ENCODE measurements around the gene TMEM140.

GRCh38 chr7:135210888-135211178 is 63.0 kb downstream of the TMEM140 start:
- TF ChIP-seq ZNF239 (CRISPR knock-in tag; IDR thresholded peaks at IDR 0.05) (no peak), MYC (IDR thresholded peaks at IDR 0.05; ENCODE audit: low read depth, low read length) (no peak), MYC (CRISPR knock-in tag; IDR thresholded peaks at IDR 0.05; ENCODE audit: borderline replicate concordance, low read depth) (no peak), EZH2 (IDR thresholded peaks at IDR 0.05; ENCODE audit: borderline replicate concordance, low read depth, low read length) (no peak), CTCF (IDR thresholded peaks at IDR 0.05 in 2 of 3, conservative IDR thresholded peaks at IDR 0.05 in 1 of 3; ENCODE audit: insufficient read depth in 2 of 3, low read depth in 1 of 3, low read length in 3 of 3) (no peak), RCOR1 (IDR thresholded peaks at IDR 0.05; ENCODE audit: borderline replicate concordance in 1 of 2, low read depth in 2 of 2, low read length in 2 of 2) (no peak), ESRRA (IDR thresholded peaks at IDR 0.05; ENCODE audit: borderline replicate concordance, low read depth) (no peak), NBN (IDR thresholded peaks at IDR 0.05; ENCODE audit: low read depth) (no peak), POLR2AphosphoS5 (IDR thresholded peaks at IDR 0.05; ENCODE audit: control insufficient read depth, insufficient read depth, low read depth, low read length) (no peak), ZNF740 (CRISPR knock-in tag; IDR thresholded peaks at IDR 0.05) (no peak), ZNF740 (tag; IDR thresholded peaks at IDR 0.05) (no peak)

All from K562 (cell line).